HFFc6 (cell line): ENCODE data around the gene LYZL1. TPM values are rescaled to one million over a fixed set of nuclear protein-coding genes. Genes with fewer than 3 reads are reported as not detected.
"Not testable (repeated sequence)": the region's sequence is repeated elsewhere in the genome, so short reads cannot be mapped to it uniquely, and the experiment has no call there.

Experiments used
- DNase-seq: peaks from one replicate; pipeline ENCODE4 v3.0.0-alpha.2; 2018
- H3K27ac Mint-ChIP-seq: 2 replicates; pipeline ENCODE4 v1.8.0; 2020; ENCODE audit warnings: mild to moderate bottlenecking, mixed read lengths
- H3K27me3 Mint-ChIP-seq: 2 replicates; pipeline ENCODE4 v1.8.0; 2021; ENCODE audit warnings: mild to moderate bottlenecking, moderate library complexity, mixed read lengths; ENCODE audit not compliant: insufficient read depth
- H3K36me3 Mint-ChIP-seq: 2 replicates; pipeline ENCODE4 v1.8.0; 2021; ENCODE audit warnings: low read depth, mixed read lengths
- H3K4me1 Mint-ChIP-seq: 2 replicates; pipeline ENCODE4 v1.8.0; 2020; ENCODE audit warnings: low read depth, mixed read lengths
- H3K4me3 Mint-ChIP-seq: 2 replicates; pipeline ENCODE4 v1.8.0; 2020; ENCODE audit warnings: mild to moderate bottlenecking, moderate library complexity, mixed read lengths
- H3K9me3 Mint-ChIP-seq: 2 replicates; pipeline ENCODE4 v1.8.0; 2020; ENCODE audit warnings: mild to moderate bottlenecking, mixed read lengths
- total RNA-seq, 6 experiments: library from RNA; stranded (reverse); fragmentation: NEBNext Ultra II Directional; extraction: Animal tissue kit (Norgen Biotek cat#: 25700); gene quantifications; 2 replicates in 1 of 6; 3 replicates in 5 of 6; pipeline ENCODE4 v1.2.3, GENCODE V29; 2021
- TF ChIP-seq, protein P1 (sequence below): fragments of 200-600 bp; sonication (generic); IDR thresholded peaks from 2 replicates; pipeline ENCODE4 v1.5.0; 2021; ENCODE audit warnings: antibody characterized with exemption, mild to moderate bottlenecking

LYZL1 gene
- total RNA-seq, 6 experiments from 2014 or later, result not detected

DNA sequence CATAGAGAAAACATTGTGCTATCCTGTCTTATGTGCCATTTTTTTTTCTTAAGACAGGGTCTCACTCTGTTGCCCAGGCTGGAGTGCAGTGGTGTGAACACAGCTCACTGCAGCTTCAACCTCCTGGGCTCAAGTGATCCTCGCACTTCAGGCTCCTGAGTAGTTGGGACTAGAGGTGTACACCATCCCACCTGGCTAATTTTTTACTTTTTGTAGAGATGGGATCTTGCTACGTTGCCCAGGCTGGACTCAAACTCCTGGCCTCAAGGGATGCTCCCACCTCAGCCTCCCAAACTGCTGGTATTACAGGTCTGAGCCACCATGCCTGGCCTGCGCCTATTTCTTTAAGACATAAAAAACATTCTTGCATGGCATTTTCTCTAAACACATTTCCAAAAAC, 20.6 kb downstream of the LYZL1 start:
- Mint-ChIP-seq H3K36me3 (no peaks in the 10 kb centered on the region), H3K27me3 (peaks cover 3% of the 10 kb centered on the region; the same call in 1 of the 2 replicates), H3K4me3 (no peak overlapping the region), H3K9me3 (no peaks in the 10 kb centered on the region), H3K27ac (no peak overlapping the region), H3K4me1 (peaks cover 23% of the 10 kb centered on the region)
- no peak for DNase-seq
- TF ChIP-seq, protein P1, sequence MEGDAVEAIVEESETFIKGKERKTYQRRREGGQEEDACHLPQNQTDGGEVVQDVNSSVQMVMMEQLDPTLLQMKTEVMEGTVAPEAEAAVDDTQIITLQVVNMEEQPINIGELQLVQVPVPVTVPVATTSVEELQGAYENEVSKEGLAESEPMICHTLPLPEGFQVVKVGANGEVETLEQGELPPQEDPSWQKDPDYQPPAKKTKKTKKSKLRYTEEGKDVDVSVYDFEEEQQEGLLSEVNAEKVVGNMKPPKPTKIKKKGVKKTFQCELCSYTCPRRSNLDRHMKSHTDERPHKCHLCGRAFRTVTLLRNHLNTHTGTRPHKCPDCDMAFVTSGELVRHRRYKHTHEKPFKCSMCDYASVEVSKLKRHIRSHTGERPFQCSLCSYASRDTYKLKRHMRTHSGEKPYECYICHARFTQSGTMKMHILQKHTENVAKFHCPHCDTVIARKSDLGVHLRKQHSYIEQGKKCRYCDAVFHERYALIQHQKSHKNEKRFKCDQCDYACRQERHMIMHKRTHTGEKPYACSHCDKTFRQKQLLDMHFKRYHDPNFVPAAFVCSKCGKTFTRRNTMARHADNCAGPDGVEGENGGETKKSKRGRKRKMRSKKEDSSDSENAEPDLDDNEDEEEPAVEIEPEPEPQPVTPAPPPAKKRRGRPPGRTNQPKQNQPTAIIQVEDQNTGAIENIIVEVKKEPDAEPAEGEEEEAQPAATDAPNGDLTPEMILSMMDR, result no peak

DNA sequence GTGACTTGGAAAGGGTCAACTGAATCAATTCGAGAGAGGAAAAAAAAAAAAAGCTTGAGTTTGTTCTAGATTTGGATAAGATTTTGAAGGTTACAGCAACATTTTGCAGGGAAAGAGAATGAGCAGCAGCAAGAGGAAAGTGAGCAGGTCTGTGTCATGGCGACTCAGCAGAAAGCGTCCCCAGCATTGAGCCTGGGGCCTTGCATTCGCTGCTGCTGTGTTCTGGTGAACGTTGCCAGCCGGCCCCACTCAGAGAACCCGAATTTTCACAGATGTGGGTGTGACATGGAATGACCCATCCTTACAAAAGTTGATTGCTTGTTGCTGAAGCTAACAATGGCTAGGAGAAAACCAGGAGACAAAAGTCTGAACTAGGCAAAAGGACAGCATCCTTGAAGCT, 21.6 kb downstream of the LYZL1 start:
- H3K9me3 Mint-ChIP-seq, DNase-seq, H3K36me3 Mint-ChIP-seq, H3K27me3 Mint-ChIP-seq, H3K4me3 Mint-ChIP-seq: not testable (repeated sequence)
- Mint-ChIP-seq H3K4me1 (peaks cover 23% of the 10 kb centered on the region), H3K27ac (peak overlapping the region; percentile 71)

DNA sequence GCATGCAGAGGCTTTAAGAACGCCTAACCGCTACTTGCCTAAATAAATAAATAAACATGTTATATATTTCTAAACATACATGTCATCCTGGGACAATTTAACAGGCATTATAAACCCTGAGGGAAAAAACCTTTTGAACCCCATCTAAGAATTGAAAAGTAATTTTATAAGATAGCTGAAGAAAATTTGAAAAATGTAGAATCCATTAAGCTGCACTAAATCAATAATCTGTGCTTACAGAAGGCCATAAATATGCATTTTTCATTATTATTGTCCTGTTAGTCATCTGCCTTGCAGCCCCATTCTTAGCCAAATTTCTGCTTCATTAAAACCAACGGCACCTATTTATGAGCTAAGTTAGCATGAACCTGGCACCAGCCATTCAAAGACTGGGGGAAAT, 24.2 kb downstream of the LYZL1 start:
- no peak for DNase-seq

DNA sequence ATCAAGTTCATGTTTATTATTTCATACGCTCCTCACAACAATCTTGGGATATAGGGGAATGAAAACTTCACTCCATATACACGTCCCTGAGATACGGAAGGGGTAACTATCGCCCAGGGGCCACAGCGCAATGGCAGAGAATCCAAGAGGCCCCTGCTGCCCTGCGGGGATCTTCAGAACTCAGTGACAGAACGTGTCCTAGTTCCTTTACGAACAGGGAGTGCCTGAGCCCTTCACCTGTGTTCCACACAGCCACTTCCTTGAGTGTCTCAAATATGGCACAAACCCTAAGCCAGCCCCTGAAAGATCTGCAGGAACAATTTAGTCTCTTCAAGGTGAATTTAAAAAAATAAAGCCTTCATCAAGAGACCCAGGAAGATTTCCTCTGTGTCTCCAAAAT, 25.9 kb downstream of the LYZL1 start:
- Mint-ChIP-seq H3K36me3 (no peaks in the 10 kb centered on the region), H3K4me3 (no peak overlapping the region), H3K4me1 (peaks cover 52% of the 10 kb centered on the region), H3K9me3 (no peaks in the 10 kb centered on the region), H3K27me3 (peaks cover 3% of the 10 kb centered on the region; the same call in 1 of the 2 replicates), H3K27ac (no peak overlapping the region)
- TF ChIP-seq, protein P1, result no peak
- DNase-seq, result no peak

More for the DNA sequence above, 24.2 kb downstream of the LYZL1 start:
- no peaks in the 10 kb centered on the region for H3K36me3 Mint-ChIP-seq
- H3K4me1 Mint-ChIP-seq, result peaks cover 41% of the 10 kb centered on the region
- H3K9me3 Mint-ChIP-seq, result no peaks in the 10 kb centered on the region
- H3K4me3 Mint-ChIP-seq, result no peak overlapping the region
- TF ChIP-seq, protein P1, result no peak
- peaks cover 3% of the 10 kb centered on the region; the same call in 1 of the 2 replicates for H3K27me3 Mint-ChIP-seq
- no peak overlapping the region for H3K27ac Mint-ChIP-seq

DNA sequence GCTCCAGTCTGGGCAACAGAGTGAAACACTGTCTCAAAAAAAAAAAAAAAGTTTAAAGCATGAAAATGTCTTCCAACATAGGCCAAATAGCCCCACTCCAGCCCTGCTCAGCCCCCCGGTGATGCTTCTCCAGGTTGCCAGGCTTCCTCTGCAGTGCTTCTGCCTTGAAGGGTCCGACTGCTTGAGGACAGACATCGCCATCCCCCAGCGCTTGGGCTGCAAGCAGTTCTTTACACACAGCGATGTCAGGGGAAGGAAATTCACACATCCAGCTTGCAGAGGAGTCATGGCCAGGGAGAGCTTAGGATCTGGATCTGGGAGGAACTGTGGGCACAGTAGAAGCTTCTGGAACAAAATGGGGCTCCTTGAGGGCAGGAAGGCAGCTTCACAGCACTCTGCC, 26.9 kb downstream of the LYZL1 start:
- H3K27me3 Mint-ChIP-seq, result peaks cover 8% of the 10 kb centered on the region
- peaks cover 41% of the 10 kb centered on the region for H3K4me1 Mint-ChIP-seq
- H3K27ac Mint-ChIP-seq, result no peak overlapping the region
- DNase-seq, result no peak
- TF ChIP-seq, protein P1, result no peak
- H3K4me3 Mint-ChIP-seq, result no peak overlapping the region
- no peaks in the 10 kb centered on the region for H3K9me3 Mint-ChIP-seq
- no peaks in the 10 kb centered on the region for H3K36me3 Mint-ChIP-seq

DNA sequence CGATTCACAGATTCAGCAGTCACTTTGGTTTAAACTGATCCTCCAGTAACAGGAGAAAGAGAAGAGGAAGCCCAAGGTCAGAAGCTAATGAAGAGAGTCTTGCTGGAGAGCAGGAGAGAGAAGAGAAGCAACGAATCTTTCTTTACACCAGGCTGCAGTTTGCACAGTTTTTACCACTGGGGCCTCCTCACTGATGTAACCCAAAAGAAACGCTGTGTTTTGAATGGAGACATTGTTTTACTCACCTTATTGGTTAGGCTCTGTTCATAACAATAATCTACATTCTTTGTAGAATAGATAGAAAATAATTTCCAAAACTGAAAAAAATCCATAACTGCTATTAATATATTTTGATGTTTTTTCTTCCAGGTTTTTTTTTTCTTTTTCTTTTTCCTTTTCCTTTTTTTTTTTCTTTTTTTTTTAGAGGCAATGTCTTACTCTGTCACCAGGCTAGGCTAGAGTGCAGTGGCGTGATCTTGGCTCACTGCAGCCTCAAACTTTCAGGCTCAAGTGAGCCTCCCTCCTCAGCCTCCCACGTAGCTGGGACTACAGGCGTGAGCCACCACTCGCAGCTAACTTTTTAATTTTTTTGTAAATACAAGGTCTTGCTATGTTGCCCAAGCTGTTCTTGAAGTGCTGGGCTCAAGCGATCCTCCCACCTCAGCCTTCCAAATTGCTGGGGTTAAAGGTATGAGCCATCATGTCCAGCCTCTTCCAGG, 27.6 kb downstream of the LYZL1 start:
- Mint-ChIP-seq H3K36me3 (no peaks in the 10 kb centered on the region), H3K27me3 (peaks cover 15% of the 10 kb centered on the region), H3K4me3 (no peak overlapping the region), H3K9me3 (no peaks in the 10 kb centered on the region), H3K27ac (no peak overlapping the region), H3K4me1 (peaks cover 38% of the 10 kb centered on the region)
- TF ChIP-seq, protein P1, result no peak
- DNase-seq, result no peak
